WI38 (cell line): ENCODE data around the gene POLE2.

Source experiments
- H3K4me3 ChIP-seq: 2 replicates; pipeline ENCODE4 v1.5.1; 2011; ENCODE audit warnings: low read depth, mild to moderate bottlenecking, control low read depth, low read length
- CTCF ChIP-seq: IDR thresholded peaks from 2 replicates; pipeline ENCODE4 v1.5.1; 2012; ENCODE audit warnings: low read depth, mild to moderate bottlenecking, control low read depth, low read length

The POLE2 gene

DNA sequence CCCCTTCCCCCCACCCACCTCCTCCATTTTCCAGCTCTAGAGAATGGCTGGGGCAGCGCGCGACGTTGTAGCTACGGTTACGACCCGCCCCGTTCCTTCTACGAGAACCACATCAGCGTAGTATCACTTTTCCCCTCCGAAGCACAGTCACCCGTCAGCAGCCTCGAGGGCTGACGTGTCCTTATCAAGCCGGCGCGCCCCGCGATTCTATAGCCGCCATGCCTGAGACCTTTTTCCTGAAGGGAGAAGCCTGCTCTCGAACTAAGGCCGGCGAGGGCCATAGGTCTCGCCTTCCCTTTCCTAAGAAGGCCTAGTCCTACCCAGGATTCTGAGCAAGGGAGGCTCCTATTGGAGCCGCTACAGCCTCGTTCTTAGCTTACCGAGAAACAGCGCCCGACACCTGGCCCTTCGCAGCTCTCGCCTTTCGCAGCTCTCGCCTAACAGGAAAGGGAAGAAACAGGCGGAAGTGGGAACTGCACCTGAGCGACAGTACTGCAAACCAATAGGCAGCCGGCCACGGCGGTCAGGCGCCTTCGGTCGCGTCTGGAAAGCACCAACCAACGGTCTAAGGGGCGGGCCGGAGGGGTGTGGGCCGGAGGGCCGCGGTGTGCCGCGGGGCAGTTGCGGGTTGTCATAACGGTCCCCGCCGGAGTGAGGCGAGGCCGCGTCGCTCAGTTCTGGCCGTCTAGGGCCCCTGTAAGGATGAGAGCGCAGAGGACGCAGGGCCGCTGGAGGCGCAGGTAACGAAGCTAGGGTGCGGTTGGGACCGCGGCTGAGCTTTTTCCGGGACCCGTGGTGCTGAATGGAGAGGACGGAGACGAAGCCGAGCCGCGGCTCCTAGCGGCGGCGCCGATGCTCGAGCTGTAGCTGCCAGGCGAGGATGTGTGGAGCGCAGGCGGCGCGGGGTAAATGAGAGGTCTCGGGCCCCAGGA, 67.6 kb downstream of the POLE2 start, which contains the start of the genes MGAT2 and RPL36AL:
Gene MGAT2, plus strand, starts transcription at position 618 of the 932 bp plus-strand sequence. CDS start 470 bp downstream, outside the sequence.
Gene RPL36AL, minus strand, starts transcription at position 445 of the 932 bp plus-strand sequence. CDS start 1,522 bp downstream, outside the sequence.
- H3K4me3 ChIP-seq: peak within 1 kb of the TSS; percentile 96

GRCh38 chr14:49619730-49620129, 68.3 kb downstream of the POLE2 start:
- H3K4me3 ChIP-seq: peak overlapping the region; percentile 96

More for the DNA sequence above, 67.6 kb downstream of the POLE2 start, which contains the start of the genes MGAT2 and RPL36AL:
- TF ChIP-seq CTCF: 0 out of 2 replicates have a peak, but pooled peaks have one; percentile 13

DNA sequence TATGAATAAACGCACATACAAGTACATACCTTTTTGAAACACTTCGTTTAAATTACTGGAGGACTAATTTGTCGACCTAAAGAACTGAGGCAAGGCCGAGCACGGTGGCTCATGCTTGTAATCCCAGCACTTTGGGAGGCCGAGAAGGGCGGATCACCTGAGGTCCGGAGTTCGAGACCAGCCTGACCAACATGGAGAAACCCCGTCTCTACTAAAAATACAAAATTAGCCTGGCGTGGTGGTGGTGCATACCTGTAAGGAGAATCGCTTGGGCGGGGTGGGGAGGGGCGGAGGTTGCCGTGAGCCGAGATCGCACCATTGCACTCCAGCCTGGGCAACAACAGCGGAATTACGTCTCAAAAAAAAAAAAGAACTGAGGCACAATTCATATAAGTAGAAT, 68.7 kb downstream of the POLE2 start:
- H3K4me3 ChIP-seq: peak overlapping the region; percentile 96

More at GRCh38 chr14:49619730-49620129, 68.3 kb downstream of the POLE2 start:
- TF ChIP-seq CTCF: no peak

GRCh38 chr14:49617852-49618519, 70.0 kb downstream of the POLE2 start:
- H3K4me3 ChIP-seq: peak overlapping the region; percentile 9; the same call in 1 of the 2 replicates
- no peak for TF ChIP-seq CTCF

DNA sequence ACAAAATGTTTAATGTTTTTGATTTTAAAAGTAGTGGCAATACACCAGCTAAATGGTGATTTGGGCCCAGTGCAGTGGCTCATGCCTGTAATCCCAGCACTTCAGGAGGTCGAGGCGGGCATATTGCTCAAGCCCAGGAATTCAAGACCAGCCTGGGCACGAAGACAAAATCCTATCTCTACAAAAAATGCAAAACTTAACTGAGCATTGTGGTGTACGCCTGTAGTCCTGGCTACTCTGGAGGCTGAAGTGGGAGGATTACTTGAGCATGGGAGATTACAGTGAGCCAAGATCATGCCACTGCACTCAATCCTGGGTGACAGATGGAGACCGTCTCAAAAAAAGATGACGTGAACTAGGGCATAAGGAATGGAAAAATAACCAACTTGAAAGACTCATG, 72.2 kb downstream of the POLE2 start:
- no peak for TF ChIP-seq CTCF
- no peak overlapping the region for H3K4me3 ChIP-seq

DNA sequence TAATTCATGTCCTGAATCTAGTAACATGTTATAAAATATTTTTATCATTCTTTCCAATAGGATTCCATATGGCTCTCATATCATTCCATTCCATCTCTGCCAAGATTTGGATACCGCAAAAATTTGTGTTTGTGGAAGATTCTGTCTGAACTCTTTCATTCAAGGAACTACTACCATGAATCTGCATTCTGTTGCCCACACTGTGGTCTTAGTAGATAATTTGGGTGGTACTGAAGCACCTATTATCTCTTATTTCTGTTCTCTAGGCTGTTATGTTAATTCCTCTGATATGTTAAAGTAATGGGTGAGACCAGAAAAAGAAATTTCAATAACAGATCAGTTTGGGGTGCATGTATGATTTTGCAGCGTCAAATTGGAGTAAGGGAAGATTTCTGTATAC, 73.8 kb downstream of the POLE2 start:
- no peak overlapping the region for H3K4me3 ChIP-seq
- TF ChIP-seq CTCF: no peak

DNA sequence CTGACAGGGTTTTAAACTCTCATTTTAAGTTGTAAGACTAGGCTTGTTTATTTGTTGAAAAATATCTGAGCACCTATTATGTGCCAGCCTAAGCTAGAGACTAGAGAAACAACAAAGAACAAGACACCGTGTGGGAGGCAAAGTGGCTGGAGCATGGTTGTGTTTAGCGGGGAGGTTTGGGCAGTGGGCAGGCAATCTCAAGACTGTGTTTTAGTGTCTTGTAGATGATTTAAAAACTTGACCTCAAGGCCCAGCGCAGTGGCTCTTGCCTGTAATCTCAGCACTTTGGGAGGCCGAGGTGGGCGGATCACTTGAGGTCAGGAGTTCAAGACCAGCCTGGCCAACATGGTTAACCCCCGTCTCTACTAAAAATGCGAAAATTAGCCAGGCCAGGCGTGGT, 75.3 kb downstream of the POLE2 start:
- TF ChIP-seq CTCF: no peak

More for the DNA sequence above, 75.3 kb downstream of the POLE2 start:
- no peak overlapping the region for H3K4me3 ChIP-seq
